HG02763 (cell line): ENCODE results near the gene COX7A2L.

Experiments
- ATAC-seq: cut with Tn5 transposase; IDR thresholded peaks from one replicate; pipeline ENCODE4 v1.9.1; 2021; ENCODE audit warnings: mild to moderate bottlenecking, moderate library complexity; ENCODE audit not compliant: unreplicated experiment

Gene COX7A2L

DNA sequence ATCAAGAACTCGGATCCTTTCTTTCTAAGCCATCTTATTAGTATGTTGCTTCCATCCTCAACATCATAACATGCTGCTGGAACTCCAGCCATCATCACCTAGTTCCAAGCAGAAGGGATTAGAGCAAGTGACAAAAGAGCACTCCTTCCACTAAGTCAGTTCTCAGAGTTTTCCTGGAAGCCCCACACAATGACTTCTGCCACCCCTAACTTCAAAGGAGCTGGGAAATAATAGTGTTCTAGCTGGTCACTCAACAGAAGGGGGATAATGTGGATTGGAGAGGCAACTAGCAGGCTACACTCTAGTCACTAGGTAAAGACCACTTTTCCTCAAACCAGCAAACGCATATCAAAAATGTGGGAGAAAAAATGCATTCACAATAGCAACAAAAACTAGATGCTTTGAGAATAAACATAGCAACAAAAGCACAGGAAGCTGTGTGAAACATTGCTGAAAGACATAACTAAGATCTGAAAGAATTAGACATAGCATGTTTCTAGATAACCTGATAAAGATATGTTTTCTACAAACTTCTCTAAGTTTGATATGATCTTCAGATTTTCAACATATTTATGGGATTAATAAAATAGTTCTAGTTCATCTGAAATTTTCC is 39.5 kb downstream of the COX7A2L start:
- ATAC-seq, result no peak

GRCh38 chr2:42319265-42319664 is 41.8 kb downstream of the COX7A2L start:
- no peak for ATAC-seq

GRCh38 chr2:42317945-42318344 is 43.1 kb downstream of the COX7A2L start:
- ATAC-seq, result no peak

DNA sequence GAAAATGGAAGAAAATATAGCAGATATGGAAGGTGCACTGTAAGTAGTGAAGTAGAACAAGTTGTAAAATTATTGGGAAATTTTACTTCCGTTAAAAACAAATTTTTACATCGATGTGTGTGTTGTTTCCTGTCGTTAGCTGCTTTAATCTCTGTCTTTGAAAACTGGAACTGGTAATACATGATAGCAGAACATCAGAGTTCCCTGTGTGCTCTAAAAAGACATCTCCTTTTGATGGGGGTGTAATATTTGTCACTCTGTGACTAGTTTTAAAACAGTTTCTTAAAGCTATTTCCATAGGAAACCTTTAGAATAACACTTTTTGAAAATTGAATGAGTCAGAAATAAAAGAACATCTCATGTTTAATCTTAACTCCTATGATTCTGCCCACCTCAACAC is 43.5 kb downstream of the COX7A2L start:
- no peak for ATAC-seq

DNA sequence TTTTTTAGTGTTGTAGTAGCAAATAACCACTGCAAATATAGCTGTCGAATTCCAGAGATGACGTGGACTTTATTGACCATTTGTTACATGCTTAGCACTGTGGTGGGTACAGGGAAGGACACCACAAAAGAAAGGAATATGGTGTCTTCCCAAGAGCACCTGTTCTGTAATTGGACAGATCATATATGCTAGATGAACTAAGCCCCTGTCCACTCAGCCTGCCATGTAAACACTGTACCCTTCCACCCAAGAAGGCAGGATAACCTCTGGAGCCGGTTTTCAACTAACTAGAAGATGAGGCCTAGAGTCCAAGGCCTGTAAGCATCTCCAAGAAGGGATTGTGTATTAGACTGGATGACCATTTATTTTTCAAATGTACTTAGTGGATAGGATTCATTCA is 44.1 kb downstream of the COX7A2L start:
- ATAC-seq, result no peak

- ATAC-seq, result no peak
Observed at GRCh38 chr2:42315844-42316470, 45.1 kb downstream of the COX7A2L start.

GRCh38 chr2:42314892-42315468 is 46.0 kb downstream of the COX7A2L start:
- ATAC-seq, result no peak

DNA sequence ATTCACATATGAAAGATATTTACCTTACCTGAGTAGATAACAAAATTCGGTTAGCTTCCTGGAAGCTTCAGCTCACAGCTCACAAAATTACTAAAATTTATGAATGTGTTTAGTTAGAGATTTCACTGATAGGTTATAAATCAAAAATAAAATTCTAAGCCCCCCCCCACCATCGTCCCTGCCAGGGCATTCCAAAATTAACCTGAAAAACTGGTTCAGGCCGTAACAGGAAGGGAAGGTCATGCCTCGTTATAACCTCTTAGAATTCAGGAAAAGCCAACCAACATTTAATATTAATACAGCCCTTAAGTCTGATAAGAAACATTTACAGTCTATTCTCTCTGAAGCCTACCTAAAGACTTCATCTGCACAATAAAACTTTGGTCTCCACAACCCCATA is 48.9 kb downstream of the COX7A2L start:
- ATAC-seq, result no peak

- no peak for ATAC-seq
Observed at GRCh38 chr2:42310007-42310515, 51.0 kb downstream of the COX7A2L start.

DNA sequence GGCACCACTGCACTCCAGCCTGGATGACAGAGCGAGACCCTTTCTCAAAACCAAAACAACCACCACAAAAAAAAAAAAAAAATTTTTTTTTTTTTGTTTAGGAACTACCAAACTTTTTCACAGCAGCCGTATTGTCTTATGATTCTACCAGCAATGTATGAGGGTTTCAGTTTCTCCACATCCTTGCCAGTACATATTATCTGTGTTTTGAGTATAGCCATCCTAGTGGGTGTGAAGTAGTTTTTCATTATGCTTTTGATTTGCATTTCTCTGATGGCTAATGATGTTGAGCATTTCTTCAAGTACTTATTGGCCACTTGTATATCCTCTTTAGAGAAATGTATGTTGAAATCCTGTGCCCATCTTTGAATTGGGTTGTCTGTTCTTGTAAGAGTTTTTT is 51.7 kb downstream of the COX7A2L start:
- no peak for ATAC-seq

GRCh38 chr2:42307180-42307579 is 53.8 kb downstream of the COX7A2L start:
- ATAC-seq, result no peak

DNA sequence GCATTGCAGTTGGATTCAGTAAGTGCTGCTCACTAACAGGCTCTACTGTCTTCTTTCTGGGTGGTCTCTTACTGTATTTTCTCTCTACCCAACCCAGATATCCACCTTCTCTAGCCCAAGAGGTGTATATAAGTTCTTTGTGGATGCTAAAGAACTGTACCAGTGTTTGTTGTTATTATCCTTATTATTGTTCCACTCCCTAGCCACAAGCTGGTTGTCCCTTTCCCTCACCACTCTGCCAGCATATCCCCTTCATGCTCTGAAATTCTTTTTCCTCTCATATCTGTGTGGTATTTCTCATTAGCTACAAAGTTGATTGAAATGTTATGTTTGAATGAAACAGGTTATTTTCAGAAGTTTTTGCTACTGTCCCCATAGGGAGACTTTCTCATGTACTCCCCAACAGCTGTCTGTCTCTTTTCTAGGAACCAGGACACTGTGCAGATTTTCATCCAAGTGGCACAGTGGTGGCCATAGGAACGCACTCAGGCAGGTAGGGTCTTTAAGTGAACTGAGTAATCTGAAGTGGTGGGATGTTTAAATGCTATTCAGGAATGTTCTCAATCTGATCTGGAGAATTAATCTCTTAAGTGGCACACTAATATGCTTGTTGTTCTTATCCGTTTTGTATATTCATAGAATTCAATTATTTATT is 56.8 kb downstream of the COX7A2L start:
- no peak for ATAC-seq

DNA sequence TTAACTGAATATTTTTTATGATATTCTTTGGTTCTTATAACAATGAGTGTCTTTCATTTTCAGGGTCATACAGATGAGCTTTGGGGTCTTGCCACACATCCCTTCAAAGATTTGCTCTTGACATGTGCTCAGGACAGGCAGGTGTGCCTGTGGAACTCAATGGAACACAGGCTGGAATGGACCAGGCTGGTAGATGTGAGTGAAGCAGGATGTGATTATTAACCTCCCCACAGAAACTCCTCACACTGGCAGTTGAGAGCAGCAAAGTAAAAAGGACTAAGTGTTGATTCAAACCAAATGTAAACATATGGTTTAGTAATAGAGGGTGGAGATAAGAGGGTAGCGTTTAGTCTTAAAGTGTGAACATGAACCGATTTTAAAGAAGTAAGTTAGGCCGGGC is 57.8 kb downstream of the COX7A2L start:
- no peak for ATAC-seq

DNA sequence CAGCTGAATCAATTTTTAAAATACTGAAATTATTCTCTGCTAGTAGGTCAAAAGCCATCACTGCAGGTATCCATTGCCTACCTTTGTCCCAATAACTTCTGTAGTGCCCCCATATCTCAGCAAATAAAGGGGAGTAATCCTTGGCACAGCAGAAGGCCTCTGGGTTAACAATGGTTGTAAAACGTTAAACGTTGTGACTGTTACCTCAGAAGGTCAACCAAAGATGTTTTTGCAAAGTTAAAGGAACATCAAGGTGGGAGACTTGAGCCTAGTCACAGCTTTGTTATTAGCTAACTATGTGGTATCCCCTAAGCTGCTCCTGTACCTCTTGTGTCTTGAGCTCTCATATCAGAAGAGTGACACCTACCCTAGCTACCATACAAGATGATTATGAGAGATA is 60.5 kb downstream of the COX7A2L start:
- ATAC-seq, result no peak
